Cardiac fibroblast (primary cell): ENCODE measurements around the gene APOLD1.
A peak's percentile ranks its signal among the peaks of the same experiment; 100 is the strongest.
"Not testable (repeated sequence)": the region's sequence is repeated elsewhere in the genome, so short reads cannot be mapped to it uniquely, and the experiment has no call there.

Source experiments
- DNase-seq, 2 donors: peaks; one replicate each; pipeline versions ENCODE4 v3.0.0 to v3.0.0-alpha.2; 2010; ENCODE audit warnings: low read depth in 2 of 2
- H3K4me3 ChIP-seq, 2 donors: replicated peaks in 1 of 2; 1 replicate in 1 of 2; 2 replicates in 1 of 2; pipeline ENCODE4 v1.5.1; 2011; ENCODE audit warnings: low read depth in 2 of 2, low read length in 2 of 2, mild to moderate bottlenecking in 2 of 2, moderate library complexity in 1 of 2
- CTCF ChIP-seq: IDR thresholded peaks from one replicate; pipeline ENCODE4 v1.5.1; 2011; ENCODE audit warnings: low read depth, mild to moderate bottlenecking, low read length, inconsistent platforms

Gene APOLD1

GRCh38 chr12:12839003-12839395, 53.5 kb downstream of the APOLD1 start:
- H3K4me3 ChIP-seq, result no peak overlapping the region
- no peak for DNase-seq
- no peak for TF ChIP-seq CTCF

- not testable (repeated sequence) for DNase-seq, H3K4me3 ChIP-seq
Observed at GRCh38 chr12:12839439-12839838, 54.0 kb downstream of the APOLD1 start.

GRCh38 chr12:12839873-12840579, 54.6 kb downstream of the APOLD1 start:
- peak; percentile 76 to 85 for DNase-seq
- TF ChIP-seq CTCF, result no peak
- no peak overlapping the region for H3K4me3 ChIP-seq

- no peak overlapping the region for H3K4me3 ChIP-seq
- no peak for TF ChIP-seq CTCF
- DNase-seq, result no peak
Observed at GRCh38 chr12:12840580-12840899, 55.1 kb downstream of the APOLD1 start.
